GM08714 (cell line): ENCODE results near the gene PADI3.
"Not testable (repeated sequence)": the region's sequence is repeated elsewhere in the genome, so short reads cannot be mapped to it uniquely, and the experiment has no call there.

Experiments
- H3K4me3 ChIP-seq: fragments of 200-500 bp; sonication (Bioruptor generic); 2 replicates; pipeline ENCODE4 v1.5.1; 2014; ENCODE audit warnings: mild to moderate bottlenecking, low read length, inconsistent platforms
- ZNF274 ChIP-seq: IDR thresholded peaks from 2 replicates; pipeline ENCODE4 v1.6.1; 2012; ENCODE audit warnings: mild to moderate bottlenecking, low read depth, low read length

PADI3 gene

DNA sequence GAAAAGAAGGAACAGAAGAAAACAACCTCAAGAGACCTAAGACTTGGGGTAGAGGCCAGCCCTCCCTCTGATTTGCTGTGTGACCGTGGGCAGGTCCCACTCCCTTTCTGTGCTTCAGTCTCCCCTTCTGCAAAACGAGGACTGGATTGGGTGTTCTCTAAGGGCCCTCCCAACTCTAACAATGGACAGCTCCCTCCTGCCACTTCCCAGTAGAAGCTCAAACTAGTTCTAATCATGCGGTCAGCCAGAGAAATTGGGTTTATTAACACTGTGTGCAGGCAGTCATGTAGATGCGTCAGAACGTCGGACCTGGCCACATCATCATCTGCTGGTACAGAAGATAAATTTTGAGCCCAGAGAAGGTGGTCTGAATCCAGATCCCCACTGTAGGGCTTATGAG is 57.5 kb downstream of the PADI3 start:
- TF ChIP-seq ZNF274: no peak
- H3K4me3 ChIP-seq: no peak overlapping the region

DNA sequence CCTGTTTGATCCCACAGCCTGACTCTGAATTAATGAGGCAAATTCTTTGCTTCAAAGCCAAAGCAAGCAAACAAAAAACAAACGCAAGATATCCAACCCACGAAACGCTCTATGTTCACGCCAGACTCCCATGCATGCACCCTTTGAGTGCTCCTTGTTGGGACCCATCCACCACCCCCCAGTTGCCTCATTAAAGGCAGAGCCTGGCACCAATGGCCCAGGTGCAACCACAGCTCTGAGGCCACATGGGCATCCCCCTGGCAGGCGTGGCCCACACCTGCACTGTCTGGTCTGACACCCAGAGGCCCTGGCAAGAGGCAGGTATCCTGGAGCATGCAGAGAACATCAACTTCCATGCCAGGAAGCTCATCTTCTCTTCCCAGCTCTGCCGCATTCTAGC is 58.0 kb downstream of the PADI3 start:
- TF ChIP-seq ZNF274: no peak
- H3K4me3 ChIP-seq: no peak overlapping the region

- H3K4me3 ChIP-seq: no peak overlapping the region
Observed at GRCh38 chr1:17307329-17307728, 58.4 kb downstream of the PADI3 start.

DNA sequence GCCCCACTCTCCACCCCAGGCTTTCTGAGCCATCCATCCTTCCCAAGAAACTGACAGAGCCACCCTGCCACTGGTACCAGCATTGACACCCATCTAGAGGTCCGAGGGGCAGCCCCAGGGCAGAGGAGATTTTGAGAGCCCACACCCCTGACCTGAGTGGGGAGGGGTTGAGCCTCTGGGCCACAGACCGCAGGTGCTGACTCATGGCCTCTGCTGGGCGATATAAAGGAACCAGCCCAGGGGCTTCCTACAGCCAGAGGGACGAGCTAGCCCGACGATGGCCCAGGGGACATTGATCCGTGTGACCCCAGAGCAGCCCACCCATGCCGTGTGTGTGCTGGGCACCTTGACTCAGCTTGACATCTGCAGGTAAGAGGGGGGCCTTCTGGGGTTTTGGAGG is 59.0 kb downstream of the PADI3 start, which contains the start of gene PADI4:
PADI4 (plus strand) TSS at position 252 of the 400 bp plus-strand sequence; CDS start at position 278, 26 bp downstream.
- no peak for TF ChIP-seq ZNF274
- no peak within 1 kb of the TSS for H3K4me3 ChIP-seq

More at GRCh38 chr1:17307329-17307728, 58.4 kb downstream of the PADI3 start:
- no peak for TF ChIP-seq ZNF274

DNA sequence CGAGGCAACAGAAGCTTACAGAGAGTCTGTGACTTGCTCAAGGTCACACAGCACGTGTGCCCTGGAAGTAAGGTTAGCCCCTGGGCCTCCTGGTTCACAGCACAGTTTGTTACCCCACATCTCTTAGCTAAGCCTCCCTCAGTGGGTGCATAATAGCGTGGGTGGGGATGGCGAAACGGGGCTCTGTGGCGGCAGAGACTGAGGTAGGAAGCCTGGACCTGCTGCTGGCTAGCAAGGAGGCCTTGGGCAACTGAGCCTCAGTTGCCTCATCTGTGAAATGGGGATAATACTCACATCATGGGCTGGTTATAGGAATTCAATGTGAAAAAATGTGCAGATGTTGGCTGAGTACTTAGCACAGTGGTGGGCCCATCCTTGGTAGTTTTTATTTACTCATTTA is 59.7 kb downstream of the PADI3 start:
- H3K4me3 ChIP-seq: no peak overlapping the region
- no peak for TF ChIP-seq ZNF274

DNA sequence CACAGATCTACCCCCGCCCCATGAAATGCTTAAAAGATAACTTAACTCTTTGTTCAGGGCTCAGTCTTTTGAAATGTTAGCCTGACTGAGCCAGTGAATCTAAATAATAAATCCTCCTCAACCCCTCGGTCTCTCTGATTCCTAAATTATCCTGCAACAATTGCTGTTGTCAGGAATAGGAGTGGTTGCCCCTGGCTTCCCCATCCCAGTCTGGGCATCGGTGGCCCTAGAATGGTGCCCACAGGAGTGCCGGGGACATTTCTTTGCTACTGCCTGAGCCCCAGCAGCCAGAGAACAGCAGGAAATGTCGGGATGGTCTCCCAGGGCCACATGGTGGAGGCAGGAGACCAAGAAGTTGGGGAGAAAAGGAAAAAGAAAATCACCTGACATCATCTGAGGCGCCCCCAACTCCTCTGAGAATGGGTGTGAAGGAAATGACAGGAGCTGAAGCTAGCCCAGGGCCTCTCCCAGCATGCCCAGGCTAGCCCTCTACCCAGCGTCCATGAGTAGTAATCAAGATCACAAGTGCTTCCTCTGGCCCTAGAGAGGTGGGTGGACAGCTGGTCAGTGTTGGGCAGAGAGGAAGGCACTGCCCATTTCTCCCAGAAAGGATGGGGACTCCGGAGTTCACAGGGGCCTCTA is 60.6 kb downstream of the PADI3 start:
- no peak overlapping the region for H3K4me3 ChIP-seq

DNA sequence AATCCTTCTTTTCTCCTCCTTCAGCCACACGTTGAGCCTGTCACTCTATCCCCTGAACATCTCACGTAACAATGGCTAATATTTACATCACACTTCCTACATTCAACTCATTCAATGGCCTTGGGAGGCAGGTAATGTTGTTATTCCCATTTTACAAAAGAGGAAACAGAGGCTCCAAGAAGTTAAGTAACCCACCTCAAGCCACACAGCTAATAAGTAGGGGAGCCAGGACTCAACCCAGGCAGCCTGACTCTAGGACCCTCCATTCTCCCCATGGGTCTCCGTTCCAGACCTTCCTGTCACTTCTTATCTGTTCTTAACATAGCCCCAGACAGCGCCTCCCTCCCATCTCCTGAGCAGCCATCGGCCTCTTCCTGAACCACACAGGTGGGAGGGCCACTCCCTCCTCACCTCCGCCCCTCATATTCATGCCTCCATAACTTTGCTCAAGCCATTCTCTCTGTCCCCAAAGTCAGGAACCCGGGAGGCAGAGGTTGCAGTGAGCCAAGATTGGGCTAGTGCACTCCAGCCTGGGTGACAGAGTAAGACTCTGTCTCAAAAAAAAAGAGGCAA is 61.3 kb downstream of the PADI3 start:
- no peak for TF ChIP-seq ZNF274
- no peak overlapping the region for H3K4me3 ChIP-seq

More for the DNA sequence above, 60.6 kb downstream of the PADI3 start:
- TF ChIP-seq ZNF274: no peak

DNA sequence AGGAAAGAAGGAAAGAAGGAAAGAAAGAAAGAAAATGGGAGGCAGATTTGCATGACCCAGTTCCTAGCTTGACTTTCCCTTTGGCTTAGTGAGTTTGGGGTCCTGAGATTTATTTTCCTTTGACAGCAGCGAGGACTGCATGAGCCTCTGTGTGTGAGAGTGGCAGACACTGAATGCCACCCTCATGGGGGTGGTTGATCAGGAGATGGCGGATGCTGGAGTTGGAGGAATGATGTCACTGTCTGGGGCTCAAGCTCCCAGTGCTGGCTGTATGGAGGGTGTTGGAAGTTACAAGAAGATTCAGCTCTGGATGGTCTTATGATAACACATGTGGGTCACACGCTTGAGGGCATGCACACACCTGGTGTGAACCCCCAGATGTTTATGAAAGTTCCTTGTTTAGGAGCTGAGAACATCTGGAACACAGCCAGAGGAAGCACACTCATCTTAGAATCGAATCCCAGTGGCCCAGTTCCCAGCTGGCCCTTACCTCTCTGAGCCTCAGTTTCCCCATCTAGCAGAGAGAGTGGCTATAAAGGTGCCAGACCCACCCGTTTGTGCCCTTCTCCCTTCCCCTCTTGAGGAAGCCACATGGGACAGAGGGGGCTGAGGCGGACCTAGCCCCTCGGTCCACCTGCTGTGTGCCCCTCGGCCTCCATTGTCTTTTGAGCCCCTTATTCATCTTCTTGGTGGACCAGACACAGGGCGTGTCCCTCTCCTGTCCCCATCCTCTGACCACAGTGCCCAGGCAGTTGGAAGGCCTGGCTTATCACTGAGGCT is 64.8 kb downstream of the PADI3 start:
- H3K4me3 ChIP-seq: no peak overlapping the region
- no peak for TF ChIP-seq ZNF274

DNA sequence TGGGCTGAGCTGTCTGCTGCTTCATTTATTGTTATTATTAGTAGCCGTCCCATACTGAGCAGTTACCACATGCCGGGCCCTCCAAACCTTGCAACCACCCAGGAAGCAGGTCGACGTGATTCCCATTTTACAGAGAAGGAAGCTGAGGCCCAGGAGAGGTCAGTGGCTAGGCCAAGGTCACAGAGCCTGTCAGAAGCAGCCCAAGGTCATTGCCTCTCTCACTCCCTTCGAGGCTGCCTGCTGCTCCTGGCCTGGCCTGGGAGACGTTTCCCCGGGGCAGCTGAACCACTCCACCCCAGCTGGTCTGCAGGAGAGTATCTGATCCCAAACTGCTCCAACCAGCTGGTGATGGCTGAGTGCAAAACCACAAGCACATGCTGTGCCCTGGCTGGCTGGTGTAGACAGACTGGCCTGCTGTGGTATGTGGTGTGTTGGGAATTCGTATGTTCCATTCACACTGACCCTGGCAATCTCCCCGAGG is 65.6 kb downstream of the PADI3 start:
- no peak overlapping the region for H3K4me3 ChIP-seq
- TF ChIP-seq ZNF274: no peak

- TF ChIP-seq ZNF274: no peak
- H3K4me3 ChIP-seq: no peak overlapping the region
Observed at GRCh38 chr1:17315542-17316130, 66.7 kb downstream of the PADI3 start.

GRCh38 chr1:17316704-17317103 is 67.8 kb downstream of the PADI3 start:
- TF ChIP-seq ZNF274: no peak
- H3K4me3 ChIP-seq: no peak overlapping the region

GRCh38 chr1:17318262-17318661 is 69.4 kb downstream of the PADI3 start:
- no peak overlapping the region for H3K4me3 ChIP-seq
- no peak for TF ChIP-seq ZNF274

- no peak for TF ChIP-seq ZNF274
- no peak overlapping the region for H3K4me3 ChIP-seq
Observed at GRCh38 chr1:17319561-17320350, 70.9 kb downstream of the PADI3 start.

DNA sequence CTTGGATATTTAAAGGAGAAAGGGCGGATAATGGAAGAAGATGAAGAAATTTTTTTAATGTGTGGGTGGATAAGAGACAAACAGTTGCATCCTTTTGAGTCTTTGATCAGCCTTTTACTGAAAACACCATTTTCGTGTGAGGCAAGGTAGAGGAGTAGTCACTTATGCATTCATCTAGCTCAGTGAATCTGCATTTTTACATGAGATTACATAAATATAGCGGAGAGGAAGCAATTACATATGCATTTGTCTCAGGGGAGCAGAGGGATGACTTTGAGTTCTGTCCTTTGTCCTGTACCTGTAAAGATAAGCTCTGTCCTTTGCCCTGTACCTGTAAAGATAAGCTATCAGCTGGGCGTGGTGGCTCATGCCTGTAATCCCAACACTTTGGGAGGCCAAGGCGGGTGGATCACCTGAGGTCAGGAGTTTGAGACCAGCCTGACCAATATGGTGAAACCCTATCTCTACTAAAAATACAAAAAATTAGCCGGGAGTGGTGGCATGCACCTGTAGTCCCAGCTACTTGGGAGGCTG is 73.0 kb downstream of the PADI3 start:
- H3K4me3 ChIP-seq: not testable (repeated sequence)
